Fibroblast of lung (primary cell): Measurements from ENCODE around the gene NNT.

Source experiments
- EZH2 ChIP-seq: IDR thresholded peaks from 2 replicates; pipeline ENCODE4 v1.5.1; 2012; ENCODE audit warnings: low read length, control low read depth, mild to moderate bottlenecking; ENCODE audit errors: missing control alignments
- TF ChIP-seq, protein P1 (sequence below), 2 donors: IDR thresholded peaks in 1 of 2; conservative IDR thresholded peaks in 1 of 2; 1 replicate in 1 of 2; 2 replicates in 1 of 2; pipeline ENCODE4 v1.5.1; 2011 to 2012; ENCODE audit warnings: low read length in 2 of 2, control low read depth in 1 of 2, inconsistent platforms in 1 of 2, low read depth in 1 of 2, mild to moderate bottlenecking in 1 of 2

DNA sequence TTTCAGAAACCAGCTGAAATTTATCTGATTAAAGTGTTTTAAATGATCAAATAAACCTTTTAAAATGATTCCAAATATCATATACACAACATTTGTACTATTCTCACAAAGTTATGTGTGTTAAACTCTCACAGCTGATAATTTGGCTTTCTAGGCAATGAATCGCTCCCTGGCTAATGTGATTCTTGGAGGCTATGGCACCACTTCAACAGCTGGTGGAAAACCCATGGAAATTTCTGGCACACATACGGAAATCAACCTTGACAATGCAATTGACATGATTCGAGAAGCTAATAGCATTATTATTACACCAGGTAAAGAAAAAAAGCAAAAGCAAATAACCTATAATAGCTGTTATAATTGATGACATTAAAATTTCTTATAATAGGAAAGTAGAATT is 72.4 kb downstream of the NNT start:
- TF ChIP-seq, protein P1, sequence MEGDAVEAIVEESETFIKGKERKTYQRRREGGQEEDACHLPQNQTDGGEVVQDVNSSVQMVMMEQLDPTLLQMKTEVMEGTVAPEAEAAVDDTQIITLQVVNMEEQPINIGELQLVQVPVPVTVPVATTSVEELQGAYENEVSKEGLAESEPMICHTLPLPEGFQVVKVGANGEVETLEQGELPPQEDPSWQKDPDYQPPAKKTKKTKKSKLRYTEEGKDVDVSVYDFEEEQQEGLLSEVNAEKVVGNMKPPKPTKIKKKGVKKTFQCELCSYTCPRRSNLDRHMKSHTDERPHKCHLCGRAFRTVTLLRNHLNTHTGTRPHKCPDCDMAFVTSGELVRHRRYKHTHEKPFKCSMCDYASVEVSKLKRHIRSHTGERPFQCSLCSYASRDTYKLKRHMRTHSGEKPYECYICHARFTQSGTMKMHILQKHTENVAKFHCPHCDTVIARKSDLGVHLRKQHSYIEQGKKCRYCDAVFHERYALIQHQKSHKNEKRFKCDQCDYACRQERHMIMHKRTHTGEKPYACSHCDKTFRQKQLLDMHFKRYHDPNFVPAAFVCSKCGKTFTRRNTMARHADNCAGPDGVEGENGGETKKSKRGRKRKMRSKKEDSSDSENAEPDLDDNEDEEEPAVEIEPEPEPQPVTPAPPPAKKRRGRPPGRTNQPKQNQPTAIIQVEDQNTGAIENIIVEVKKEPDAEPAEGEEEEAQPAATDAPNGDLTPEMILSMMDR (conservative IDR thresholded peaks at IDR 0.05 in 1 of 2, IDR thresholded peaks at IDR 0.05 in 1 of 2; ENCODE audit: low read depth in 1 of 2, low read length in 2 of 2) = no peak
- no peak for TF ChIP-seq EZH2
